Epithelial cell of esophagus (primary cell): ENCODE data around the gene RAPGEF5.

Experiments used
- DNase-seq: peaks from one replicate; pipeline ENCODE4 v3.0.0; 2010; ENCODE audit warnings: low read depth
- H3K4me3 ChIP-seq: 2 replicates; pipeline ENCODE4 v1.5.1; 2011; ENCODE audit warnings: mild to moderate bottlenecking, low read length, control low read depth
- CTCF ChIP-seq: IDR thresholded peaks from 2 replicates; pipeline ENCODE4 v1.5.1; 2011; ENCODE audit warnings: low read depth, mild to moderate bottlenecking, low read length, control low read depth, inconsistent platforms; ENCODE audit not compliant: insufficient read depth; ENCODE audit errors: missing control alignments

The RAPGEF5 gene

GRCh38 chr7:22111661-22112060, 245.3 kb downstream of the RAPGEF5 start:
- TF ChIP-seq CTCF, result no peak
- DNase-seq, result no peak
- no peak overlapping the region for H3K4me3 ChIP-seq

- TF ChIP-seq CTCF, result no peak
- no peak for DNase-seq
- H3K4me3 ChIP-seq, result no peak overlapping the region
Measured at GRCh38 chr7:22110881-22111280, 246.1 kb downstream of the RAPGEF5 start.

DNA sequence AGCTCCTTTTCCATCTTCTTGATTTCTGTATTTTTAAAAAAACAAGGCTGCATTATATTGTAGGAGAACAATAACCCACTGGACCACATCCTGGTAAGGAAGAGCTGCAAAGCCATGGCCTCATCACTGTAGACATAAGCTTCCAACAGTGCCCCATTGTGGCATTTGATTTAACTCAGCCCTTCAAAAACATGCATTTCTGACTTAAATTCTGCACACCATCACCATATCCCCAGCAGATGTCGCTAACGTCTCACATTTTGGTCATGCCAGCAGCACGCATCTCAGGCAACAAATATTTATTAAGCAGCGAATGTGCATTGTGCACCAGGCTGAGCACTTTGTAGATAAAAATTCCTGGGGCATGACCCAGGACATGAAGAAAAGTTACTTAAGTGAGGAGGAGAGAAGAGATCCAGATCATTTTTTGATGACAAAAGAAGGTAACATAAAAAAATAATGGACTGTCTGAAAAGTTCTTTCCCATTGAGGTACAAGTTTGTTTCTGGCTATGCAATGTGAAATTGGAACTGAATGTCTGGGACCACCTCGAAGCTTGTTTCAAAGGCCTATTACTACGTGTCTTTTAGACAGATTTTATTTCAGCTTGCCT, 246.6 kb downstream of the RAPGEF5 start:
- no peak overlapping the region for H3K4me3 ChIP-seq
- DNase-seq, result peak; percentile 83
- TF ChIP-seq CTCF, result peak; percentile 84

DNA sequence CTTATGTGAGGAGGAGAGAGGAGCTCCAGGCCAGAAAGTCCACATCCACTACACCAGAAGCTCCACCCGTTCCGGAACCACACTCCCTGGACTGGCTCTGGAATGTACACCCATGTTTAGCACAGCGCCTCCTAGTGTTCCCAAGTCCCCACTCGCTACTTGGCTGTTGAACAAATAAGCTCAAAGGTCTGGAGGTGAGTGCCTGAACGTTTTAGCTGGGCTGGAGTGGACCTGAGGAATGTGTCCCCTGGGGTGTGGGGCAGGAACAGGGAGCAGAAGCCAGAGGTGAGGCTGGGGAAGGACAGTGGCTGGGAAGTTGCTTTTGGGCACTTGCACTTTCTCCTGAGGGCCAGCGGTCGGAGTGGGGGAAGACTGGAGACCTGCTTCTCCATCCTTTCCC, 247.2 kb downstream of the RAPGEF5 start:
- peak; percentile 43 for TF ChIP-seq CTCF
- no peak overlapping the region for H3K4me3 ChIP-seq
- peak; percentile 59 for DNase-seq

DNA sequence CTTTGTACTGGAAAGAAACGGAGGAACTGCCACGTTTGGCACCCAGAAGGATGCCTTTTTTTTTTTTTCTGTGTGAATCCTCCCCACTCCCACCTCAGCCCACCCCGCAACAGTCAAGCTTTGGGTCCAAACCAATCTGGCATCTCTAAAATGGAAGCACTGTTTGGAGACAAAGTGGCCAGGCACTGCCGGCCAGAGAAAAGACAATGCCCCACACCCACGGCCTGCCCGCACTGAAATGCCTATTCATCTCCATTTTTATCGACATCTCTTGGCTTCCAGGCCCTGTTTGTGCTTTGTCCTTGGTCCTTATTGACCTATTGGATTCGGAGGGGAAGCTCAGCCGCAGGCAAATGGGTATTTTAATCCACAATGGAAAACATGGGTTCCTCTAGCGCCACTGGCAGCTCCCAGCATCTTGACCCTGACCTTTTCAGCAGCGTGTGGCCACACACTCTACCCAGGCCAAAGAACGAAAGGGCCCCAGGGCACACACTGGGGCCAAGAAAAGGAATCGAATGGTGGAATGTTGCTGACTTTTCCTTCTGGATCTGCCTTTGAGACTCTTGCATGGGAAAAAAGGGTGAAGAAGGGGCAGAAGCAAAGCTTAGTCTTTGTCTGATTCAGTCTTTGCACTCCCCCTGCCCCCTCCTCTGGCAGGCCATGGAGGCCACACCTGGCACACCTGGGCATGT, 248.7 kb downstream of the RAPGEF5 start:
- DNase-seq, result no peak
- TF ChIP-seq CTCF, result no peak
- no peak overlapping the region for H3K4me3 ChIP-seq

DNA sequence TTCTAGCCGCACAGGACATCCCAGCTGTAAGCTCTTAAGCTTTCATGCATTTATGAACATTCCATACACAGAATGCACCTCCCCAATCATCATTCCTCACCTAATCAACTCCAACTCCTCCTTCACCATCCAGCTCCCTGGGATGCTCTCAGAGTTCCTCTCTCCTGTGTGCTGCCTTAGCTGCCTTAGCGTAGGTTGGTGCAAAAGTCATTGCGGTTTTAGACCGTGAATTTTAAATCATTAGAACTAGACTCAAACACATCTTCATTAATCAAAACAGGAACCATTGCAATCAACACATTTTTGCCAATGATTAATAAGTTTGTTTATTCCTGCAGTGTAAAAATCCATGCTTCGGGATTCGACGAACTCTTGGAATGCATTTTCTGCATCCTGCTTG, 251.4 kb downstream of the RAPGEF5 start:
- no peak for DNase-seq
- no peak for TF ChIP-seq CTCF

More for the DNA sequence above, 251.4 kb downstream of the RAPGEF5 start:
- H3K4me3 ChIP-seq, result no peak overlapping the region
